Kidney (tissue), 14 donors: ENCODE data around the gene CD320. TPM values are rescaled to one million over a fixed set of nuclear protein-coding genes. Genes with fewer than 3 reads are reported as not detected.
"Not testable (repeated sequence)": the region's sequence is repeated elsewhere in the genome, so short reads cannot be mapped to it uniquely, and the experiment has no call there.

Experiments
- DNase-seq, 5 donors: peaks; one replicate each; pipeline ENCODE4 v3.0.0-alpha.2; 2013 to 2020
- FAIRE-seq: peaks from 2 replicates; lab custom pipeline; 2012; peaks lifted over from hg19 to GRCh38; lab: Jason Lieb, UNC
- H3K27ac ChIP-seq, 2 donors: one replicate each; pipeline ENCODE4 v1.7.0; 2013; ENCODE audit warnings: low read depth in 2 of 2, low read length in 2 of 2, inconsistent platforms in 1 of 2
- H3K27me3 ChIP-seq: one replicate; pipeline ENCODE4 v1.7.1; 2013; ENCODE audit warnings: low read length, inconsistent platforms; ENCODE audit not compliant: control insufficient read depth, insufficient read depth
- H3K36me3 ChIP-seq, 3 donors: one replicate each; pipeline versions ENCODE4 v1.7.0 to v1.7.1; 2013; ENCODE audit warnings: low read length in 3 of 3, control low read depth in 1 of 3, inconsistent platforms in 1 of 3; ENCODE audit not compliant: insufficient read depth in 3 of 3, control insufficient read depth in 2 of 3
- H3K4me1 ChIP-seq, 3 donors: one replicate each; pipeline versions ENCODE4 v1.7.0 to v1.7.1; 2013; ENCODE audit warnings: low read length in 3 of 3, inconsistent platforms in 1 of 3, low read depth in 1 of 3; ENCODE audit not compliant: control insufficient read depth in 2 of 3, insufficient read depth in 2 of 3
- H3K4me3 ChIP-seq, 3 donors: one replicate each; pipeline versions ENCODE4 v1.7.0 to v1.8.1; 2013; ENCODE audit warnings: low read length in 3 of 3, control low read depth in 1 of 3, inconsistent platforms in 1 of 3
- H3K9ac ChIP-seq, 3 donors: one replicate each; pipeline versions ENCODE4 v1.7.0 to v1.7.1; 2013; ENCODE audit warnings: low read length in 3 of 3, control low read depth in 1 of 3, inconsistent platforms in 1 of 3
- H3K9me3 ChIP-seq, 3 donors: one replicate each; pipeline versions ENCODE4 v1.7.0 to v1.7.1; 2013; ENCODE audit warnings: low read length in 3 of 3, control low read depth in 1 of 3, inconsistent platforms in 1 of 3; ENCODE audit not compliant: control insufficient read depth in 2 of 3, insufficient read depth in 1 of 3
- intact Hi-C: fragments of 100-400 bp; cut with DNase I; formaldehyde crosslinking; loops from one replicate; pipeline ENCODE4 v1.11.1; 2022
- polyA plus RNA-seq: library from polyadenylated mRNA; stranded (reverse); fragments of 350-450 nt; fragmentation: Illumina TruSeq; extraction: RNeasy Lipid Tissue Mini Kit (QIAGEN cat#74804); gene quantifications from one replicate; pipeline ENCODE4 v1.2.3, GENCODE V29; 2014; ENCODE audit warnings: low read depth, low replicate concordance; ENCODE audit not compliant: insufficient read depth
- total RNA-seq: library from RNA; stranded (reverse); fragmentation: NEBNext Ultra II Directional; extraction: Animal tissue kit (Norgen Biotek cat#: 25700); gene quantifications from one replicate; pipeline ENCODE4 v1.2.1, GENCODE V29; 2021
- TF ChIP-seq, protein P1 (sequence below): IDR thresholded peaks from 3 replicates; pipeline ENCODE4 v1.5.1; 2012; ENCODE audit warnings: mild to moderate bottlenecking, moderate library complexity, borderline replicate concordance; ENCODE audit not compliant: insufficient read depth; ENCODE audit errors: extremely low read depth
- donor health status: control.
- donor health status: control.
- donor health status: control.
- donor health status: control.
- donor health status: control.
- donor health status: DM: yes; HTN: yes; CAD: no.
- donor health status: Normal renal cell carcinoma (clear cell type).

CD320 gene
- total and polyA plus RNA-seq, 2 donors from 2014 or later: 26.1 to 63.1 TPM

DNA sequence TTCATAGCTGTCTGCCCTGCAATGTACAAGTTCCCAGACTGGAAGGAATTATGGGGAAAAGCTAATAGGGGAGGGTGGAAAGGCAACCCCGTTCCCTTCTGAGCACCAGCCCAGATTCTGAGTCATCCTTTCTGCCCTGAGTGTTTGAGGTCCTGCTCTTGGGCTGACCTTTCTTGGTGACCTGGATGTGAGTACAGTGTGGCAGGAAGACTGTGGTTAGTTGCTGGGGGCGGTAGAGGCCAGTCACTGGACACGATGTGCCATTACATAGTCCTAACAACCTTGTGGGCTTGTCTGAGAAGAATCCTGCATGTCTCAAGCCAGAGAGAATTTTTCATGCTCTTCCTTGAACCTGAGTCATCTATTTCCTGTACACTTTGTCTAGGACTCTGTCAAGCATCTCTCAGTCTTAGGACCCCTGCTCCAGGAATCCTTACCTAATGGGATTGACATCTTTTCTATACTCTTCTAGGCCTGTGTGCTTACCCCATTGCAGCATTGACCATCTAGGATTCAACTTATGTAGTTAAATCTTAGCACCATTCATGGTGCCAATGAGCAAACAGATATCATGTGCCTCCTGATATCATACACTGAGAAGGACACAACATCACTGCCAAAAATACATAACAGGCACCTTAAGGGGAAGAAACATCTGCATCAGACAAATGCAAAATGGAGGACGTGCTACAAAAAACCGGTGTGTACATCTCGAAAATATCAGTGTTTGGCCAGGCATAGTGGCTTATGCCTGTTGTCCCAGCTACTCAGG lies 47.7 kb upstream of the CD320 start:
- DNase-seq: peak in 1 of 5 donors; percentile 82
- peaks cover 0 to 3% (median 0%) of the 10 kb centered on the region in 3 donors for H3K4me1 ChIP-seq
- FAIRE-seq: no peak
- no peaks in the 10 kb centered on the region for H3K36me3 ChIP-seq
- TF ChIP-seq, protein P1, sequence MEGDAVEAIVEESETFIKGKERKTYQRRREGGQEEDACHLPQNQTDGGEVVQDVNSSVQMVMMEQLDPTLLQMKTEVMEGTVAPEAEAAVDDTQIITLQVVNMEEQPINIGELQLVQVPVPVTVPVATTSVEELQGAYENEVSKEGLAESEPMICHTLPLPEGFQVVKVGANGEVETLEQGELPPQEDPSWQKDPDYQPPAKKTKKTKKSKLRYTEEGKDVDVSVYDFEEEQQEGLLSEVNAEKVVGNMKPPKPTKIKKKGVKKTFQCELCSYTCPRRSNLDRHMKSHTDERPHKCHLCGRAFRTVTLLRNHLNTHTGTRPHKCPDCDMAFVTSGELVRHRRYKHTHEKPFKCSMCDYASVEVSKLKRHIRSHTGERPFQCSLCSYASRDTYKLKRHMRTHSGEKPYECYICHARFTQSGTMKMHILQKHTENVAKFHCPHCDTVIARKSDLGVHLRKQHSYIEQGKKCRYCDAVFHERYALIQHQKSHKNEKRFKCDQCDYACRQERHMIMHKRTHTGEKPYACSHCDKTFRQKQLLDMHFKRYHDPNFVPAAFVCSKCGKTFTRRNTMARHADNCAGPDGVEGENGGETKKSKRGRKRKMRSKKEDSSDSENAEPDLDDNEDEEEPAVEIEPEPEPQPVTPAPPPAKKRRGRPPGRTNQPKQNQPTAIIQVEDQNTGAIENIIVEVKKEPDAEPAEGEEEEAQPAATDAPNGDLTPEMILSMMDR: no peak
- H3K9ac ChIP-seq: no peak overlapping the region
- H3K27ac ChIP-seq: peak overlapping the region in 1 of 2 donors; percentile 14
- peaks cover 0 to 3% (median 0%) of the 10 kb centered on the region in 3 donors for H3K9me3 ChIP-seq
- intact Hi-C loops: no loop called here
- H3K27me3 ChIP-seq: no peaks in the 10 kb centered on the region
- no peak overlapping the region for H3K4me3 ChIP-seq

- H3K4me3 ChIP-seq, H3K9me3 ChIP-seq, H3K27ac ChIP-seq, H3K27me3 ChIP-seq, H3K4me1 ChIP-seq, H3K9ac ChIP-seq, intact Hi-C loops, FAIRE-seq, H3K36me3 ChIP-seq, DNase-seq: not testable (repeated sequence)
These were observed 44.7 kb upstream of the CD320 start for GRCh38 chr19:8352845-8353244.

- Histone ChIP-seq H3K27me3 (no peaks in the 10 kb centered on the region), H3K36me3 (no peaks in the 10 kb centered on the region), H3K9me3 (peaks cover 0 to 3% (median 0%) of the 10 kb centered on the region in 3 donors), H3K4me1 (peaks cover 0 to 3% (median 0%) of the 10 kb centered on the region in 3 donors), H3K9ac (no peak overlapping the region), H3K27ac (no peak overlapping the region), H3K4me3 (peak overlapping the region in 2 of 3 donors; percentile 5 to 21)
- DNase-seq (peak in 4 of 5 donors; percentile 50 to 89 (median 67)), FAIRE-seq (no peak)
- TF ChIP-seq, protein P1: no peak
- intact Hi-C loops: no loop called here
These were observed 44.1 kb upstream of the CD320 start for GRCh38 chr19:8352134-8352827.

DNA sequence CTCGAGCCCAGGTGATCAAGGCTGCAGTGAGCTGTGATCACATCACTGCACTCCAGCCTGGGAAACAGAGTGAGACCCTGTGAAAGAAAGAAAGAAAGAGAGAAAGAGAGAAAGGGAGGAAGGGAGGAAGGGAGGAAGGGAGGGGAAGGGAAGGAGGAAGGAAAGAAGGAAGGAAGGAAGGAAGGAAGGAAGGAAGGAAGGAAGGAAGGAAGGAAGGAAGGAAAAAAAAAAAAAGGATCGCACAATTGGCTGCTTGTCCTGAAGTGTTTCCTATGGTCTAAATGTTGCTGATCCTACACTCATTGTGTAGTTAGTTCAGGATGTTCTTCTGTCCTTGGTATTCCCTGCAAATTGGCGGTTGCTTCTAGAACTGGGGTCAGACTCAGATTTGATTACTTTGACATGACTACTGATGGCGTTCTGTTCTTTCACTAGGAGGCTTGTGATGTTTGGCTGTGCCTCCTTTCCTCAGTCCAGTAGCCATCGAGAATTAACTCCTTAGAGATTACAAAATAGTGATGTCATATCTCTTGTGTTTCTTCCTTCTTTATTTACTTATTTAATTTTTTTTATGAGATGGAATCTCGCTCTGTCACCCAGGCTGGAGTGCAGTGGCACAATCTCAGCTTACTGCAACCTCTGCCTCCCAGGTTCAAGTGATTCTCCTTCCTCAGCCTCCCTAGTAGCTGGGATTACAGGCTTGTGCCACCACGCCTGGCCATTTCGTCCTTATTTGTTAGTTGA lies 41.6 kb upstream of the CD320 start:
- H3K4me1 ChIP-seq, H3K27me3 ChIP-seq, FAIRE-seq, H3K27ac ChIP-seq, intact Hi-C loops, H3K9ac ChIP-seq, DNase-seq, H3K9me3 ChIP-seq, H3K36me3 ChIP-seq, H3K4me3 ChIP-seq: not testable (repeated sequence)
